Right lobe of liver (tissue), 4 donors: ENCODE results near the gene PICALM.

Source experiments
- POLR2A ChIP-seq: fragments of 450-650 bp; IDR thresholded peaks from one replicate; pipeline ENCODE4 v1.6.1; 2017; ENCODE audit warnings: antibody characterized with exemption, mild to moderate bottlenecking
- TF ChIP-seq, protein P1 (sequence below), 4 donors: fragments of 200-600 bp in 3 of 4; fragments of 450-650 bp in 1 of 4; IDR thresholded peaks; one replicate each; pipeline versions ENCODE4 v1.5.1 to v1.8.0; 2016 to 2022; ENCODE audit warnings: antibody characterized with exemption in 4 of 4, mild to moderate bottlenecking in 2 of 4
- donor health status: DM: no; HTN: no; CAD: no.
- donor health status: DM: no; HTN: no; CAD: no.
- donor health status: DM: no; HTN: yes; CAD: no.

DNA sequence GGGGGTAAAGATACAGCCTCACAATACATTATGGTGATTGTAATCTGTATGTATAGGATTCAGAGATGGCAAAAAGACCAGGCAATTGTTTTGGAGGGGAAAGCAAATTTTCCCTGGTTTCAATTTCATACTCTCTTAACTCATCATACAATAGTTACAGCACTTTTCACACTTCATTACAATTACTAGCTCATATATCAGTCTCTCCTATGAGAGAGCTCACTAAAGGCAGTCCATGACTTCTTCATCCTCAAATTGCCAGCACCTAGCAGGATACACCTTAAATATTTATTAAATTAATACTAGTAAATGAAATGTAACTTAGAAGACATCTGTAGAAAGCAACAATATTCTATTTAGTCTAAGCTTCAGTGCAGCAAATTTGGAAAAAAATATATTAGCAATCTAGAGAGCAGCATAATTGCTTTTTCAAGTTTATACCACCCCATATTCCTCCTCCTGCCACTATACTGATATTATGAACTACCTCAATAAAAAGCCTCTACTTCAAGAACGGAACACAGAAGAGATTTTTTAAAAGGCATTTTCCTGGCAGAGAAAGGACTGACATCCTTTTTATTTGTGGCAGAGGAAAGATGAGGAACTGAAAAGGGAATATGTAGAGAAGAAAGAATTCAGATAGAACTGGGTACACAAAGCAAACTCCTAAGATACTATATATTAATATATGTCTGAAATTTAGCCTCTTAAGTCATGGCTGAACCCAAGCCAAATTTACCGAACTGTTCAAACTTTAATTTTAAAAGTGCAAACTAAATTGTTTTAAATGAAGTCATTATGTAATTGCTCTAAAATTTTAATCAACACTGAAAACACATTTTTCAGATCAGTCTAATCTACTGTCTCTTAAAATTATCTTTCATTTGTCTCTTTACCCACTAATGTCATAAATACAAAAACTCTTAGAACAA lies 27.7 kb downstream of the PICALM start:
- TF ChIP-seq, protein P1, sequence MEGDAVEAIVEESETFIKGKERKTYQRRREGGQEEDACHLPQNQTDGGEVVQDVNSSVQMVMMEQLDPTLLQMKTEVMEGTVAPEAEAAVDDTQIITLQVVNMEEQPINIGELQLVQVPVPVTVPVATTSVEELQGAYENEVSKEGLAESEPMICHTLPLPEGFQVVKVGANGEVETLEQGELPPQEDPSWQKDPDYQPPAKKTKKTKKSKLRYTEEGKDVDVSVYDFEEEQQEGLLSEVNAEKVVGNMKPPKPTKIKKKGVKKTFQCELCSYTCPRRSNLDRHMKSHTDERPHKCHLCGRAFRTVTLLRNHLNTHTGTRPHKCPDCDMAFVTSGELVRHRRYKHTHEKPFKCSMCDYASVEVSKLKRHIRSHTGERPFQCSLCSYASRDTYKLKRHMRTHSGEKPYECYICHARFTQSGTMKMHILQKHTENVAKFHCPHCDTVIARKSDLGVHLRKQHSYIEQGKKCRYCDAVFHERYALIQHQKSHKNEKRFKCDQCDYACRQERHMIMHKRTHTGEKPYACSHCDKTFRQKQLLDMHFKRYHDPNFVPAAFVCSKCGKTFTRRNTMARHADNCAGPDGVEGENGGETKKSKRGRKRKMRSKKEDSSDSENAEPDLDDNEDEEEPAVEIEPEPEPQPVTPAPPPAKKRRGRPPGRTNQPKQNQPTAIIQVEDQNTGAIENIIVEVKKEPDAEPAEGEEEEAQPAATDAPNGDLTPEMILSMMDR (IDR thresholded peaks at IDR 0.05): no peak
- TF ChIP-seq POLR2A: no peak
